Central memory CD4-positive, alpha-beta T cell (primary cell): ENCODE results near the gene NCOA3.
"Not testable (repeated sequence)": the region's sequence is repeated elsewhere in the genome, so short reads cannot be mapped to it uniquely, and the experiment has no call there.

ENCODE experiments used
- DNase-seq: peaks from one replicate; pipeline ENCODE4 v3.0.0; 2022

Gene NCOA3

DNA sequence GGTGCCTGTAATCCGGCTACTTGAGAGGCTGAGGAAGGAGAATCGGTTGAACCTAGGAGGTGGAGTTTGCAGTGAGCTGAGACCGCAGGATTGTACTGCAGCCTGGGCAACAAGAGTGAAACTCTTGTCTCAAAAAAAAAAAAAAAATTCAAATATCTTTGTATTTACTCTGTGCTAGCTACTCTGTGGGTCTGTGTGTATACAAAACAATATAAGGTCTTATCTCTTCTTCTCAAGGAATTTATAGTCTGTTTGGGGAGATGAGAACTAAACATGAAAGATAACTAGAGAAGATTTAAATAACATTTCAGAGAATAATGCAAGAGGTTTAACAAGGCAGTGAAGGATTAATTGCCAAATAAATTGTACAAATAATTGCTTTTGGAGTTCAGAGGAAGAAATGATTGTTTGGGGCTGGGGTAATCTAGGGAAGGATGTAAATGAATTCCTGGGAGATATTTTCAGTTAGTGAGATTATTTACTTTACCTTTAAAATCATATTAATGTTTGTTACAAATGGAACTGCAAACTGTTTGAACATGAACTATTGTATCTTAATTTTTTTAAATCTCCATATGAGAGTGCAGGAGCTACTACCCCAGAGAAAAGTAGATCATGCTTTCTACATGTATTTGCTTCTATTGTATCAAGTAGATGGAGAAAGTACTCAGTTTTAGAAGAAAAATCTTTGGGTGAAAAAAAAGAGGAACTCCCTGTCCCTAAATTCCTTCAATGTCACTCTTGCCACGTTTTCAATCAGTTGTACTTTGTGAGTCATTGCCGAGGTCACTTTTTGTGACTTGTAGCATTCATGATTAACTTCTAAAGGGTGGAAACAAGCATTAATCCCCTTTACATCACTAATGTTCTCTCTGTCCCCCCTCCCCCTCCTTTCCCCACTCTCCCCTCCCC, 39.0 kb downstream of the NCOA3 start:
- no peak for DNase-seq

DNA sequence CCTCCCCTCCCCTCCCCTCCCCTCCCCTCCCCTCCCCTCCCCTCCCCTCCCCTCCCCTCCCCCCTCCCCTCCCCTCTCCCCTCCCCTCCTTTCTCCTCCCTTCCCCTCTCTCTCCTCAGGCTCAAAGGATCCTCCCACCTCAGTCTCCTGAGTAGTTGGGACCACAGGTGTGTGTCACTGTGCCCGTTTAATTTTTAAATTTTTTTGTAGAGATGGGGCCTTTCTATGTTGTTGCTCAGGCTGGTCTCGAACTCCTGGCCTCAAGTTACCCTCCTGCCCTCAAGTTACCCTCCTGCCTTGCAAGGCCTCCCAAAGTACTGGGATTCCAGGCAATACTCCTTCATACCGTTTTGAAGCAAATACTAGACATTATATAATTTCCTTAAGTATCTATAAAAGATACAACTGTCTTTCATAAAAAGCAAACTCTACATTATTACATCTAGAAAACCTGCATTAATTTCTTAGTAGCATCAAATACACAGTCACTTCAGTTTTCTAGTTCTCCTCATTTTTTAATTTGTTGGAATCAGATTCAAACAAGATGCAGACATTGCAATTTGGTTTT, 39.8 kb downstream of the NCOA3 start:
- no peak for DNase-seq

- DNase-seq: no peak
Measured at GRCh38 chr20:47543006-47543431, 41.3 kb downstream of the NCOA3 start.

DNA sequence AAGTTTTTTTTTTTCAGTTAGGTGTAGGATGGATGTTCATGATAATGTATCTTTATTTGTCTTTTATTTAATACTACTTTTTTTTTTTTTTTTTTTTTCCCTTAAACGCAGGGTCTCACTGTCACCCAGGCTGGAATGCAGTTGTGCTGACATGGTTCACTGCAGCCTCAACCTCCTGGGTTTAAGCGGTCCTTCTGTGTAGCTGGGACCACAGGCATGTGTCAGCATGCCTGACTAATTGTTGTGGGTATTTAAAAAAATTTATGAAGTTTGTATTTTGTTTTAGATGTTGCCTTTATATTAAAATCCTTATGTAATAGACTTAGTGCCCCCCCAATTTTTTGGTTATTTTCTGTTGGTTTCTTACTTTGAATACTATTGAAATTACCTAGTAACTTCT, 42.6 kb downstream of the NCOA3 start:
- no peak for DNase-seq

DNA sequence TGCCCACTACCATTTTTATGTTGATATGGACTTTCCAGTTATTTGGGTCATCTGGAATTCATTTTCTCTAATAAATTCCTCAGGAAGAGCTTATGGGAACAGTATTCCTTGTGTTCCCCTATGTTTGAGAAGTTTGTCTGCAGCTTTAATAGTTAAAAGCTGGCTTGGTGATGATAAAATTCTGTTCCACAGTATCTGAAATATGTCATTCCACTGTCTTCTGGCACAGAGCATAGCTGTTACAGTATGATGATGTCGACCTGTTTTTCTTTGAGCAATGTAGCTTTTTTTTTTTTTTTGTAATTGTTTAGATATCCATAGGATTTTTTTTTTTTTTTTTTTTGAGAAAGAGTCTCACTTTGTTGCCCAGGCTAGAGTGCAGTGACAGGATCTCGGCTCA, 43.2 kb downstream of the NCOA3 start:
- DNase-seq: no peak

DNA sequence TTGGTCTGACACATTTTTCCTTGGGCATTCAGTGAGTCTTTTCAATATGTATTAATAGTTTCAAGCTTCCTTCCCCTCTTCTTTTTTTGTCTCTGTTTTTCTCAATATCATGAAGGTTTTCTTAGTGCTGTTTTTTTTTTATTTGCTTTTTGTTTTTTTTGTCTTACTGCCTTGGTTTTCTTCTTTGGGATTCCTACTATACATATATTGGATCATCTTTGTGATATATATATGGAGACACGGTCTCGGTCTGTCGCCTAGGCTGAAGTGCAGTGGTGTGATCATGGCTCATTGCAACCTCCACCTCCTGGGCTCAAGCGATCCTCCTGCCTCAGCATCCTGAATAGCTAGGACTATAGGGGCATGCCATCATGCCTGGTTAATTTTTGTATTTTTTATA, 43.8 kb downstream of the NCOA3 start:
- DNase-seq: no peak

- DNase-seq: no peak
Measured at GRCh38 chr20:47546184-47547033, 44.7 kb downstream of the NCOA3 start.

GRCh38 chr20:47547034-47547387, 45.3 kb downstream of the NCOA3 start:
- DNase-seq: no peak

- no peak for DNase-seq
Measured at GRCh38 chr20:47549671-47550070, 48.0 kb downstream of the NCOA3 start.

DNA sequence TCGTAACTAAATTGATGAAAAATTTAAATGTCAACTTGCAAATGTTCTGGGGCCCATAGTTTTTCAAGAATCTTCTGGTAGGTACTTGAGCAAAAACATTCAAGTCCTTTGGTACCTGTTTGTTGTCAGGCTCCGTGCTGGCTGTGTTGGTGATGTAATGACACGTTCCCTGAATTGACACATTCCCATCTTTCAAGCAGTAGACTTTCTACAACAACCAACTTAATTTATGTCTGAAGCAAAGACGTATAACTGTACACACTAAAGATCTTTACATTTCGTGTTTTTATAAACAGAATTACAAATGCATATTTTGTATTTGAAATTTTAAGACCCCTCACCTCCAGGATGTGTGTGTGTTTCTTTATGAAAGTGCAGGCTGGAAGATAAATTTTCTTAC, 49.5 kb downstream of the NCOA3 start:
- no peak for DNase-seq

- no peak for DNase-seq
Measured at GRCh38 chr20:47551841-47552240, 50.2 kb downstream of the NCOA3 start.

DNA sequence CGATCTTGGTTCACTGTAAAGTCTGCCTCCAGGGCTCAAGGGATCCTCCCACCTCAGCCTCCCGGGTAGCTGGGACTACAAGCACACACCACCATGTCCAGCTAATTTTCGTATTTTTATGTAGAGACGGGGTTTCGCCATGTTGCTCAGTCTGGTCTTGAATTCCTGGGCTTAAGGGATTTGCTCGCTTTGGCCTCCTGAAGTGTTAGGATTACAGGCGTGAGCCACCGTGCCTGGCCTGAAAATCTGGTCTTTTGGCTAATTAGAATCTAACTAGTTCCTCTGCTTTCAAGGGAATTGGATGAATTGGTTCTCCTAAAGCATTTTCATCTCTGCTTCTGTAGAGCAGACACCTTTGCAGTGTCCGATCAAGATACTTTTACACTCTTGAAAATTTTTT, 51.3 kb downstream of the NCOA3 start:
- no peak for DNase-seq

GRCh38 chr20:47553594-47554235, 52.0 kb downstream of the NCOA3 start:
- DNase-seq: not testable (repeated sequence)

- DNase-seq: not testable (repeated sequence)
Measured at GRCh38 chr20:47554283-47554682, 52.6 kb downstream of the NCOA3 start.

DNA sequence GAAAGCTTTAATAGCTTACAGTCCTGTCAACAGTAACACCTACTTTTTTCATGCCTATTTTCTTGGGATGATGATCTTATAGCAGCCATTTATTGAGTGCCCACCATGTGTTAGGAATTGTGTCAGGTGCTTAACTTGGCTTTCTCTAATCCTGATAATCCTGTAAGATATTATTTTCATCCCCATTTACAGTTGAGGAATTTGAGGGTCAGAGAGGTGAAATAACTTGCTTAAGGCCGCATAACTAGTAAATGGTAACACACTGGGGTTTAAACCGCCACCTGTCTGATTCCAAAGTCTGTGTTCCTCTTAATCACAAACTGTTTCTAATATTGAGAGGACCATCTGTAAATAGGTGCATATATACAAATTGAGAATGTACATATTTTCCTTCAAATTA, 55.5 kb downstream of the NCOA3 start:
- DNase-seq: no peak

DNA sequence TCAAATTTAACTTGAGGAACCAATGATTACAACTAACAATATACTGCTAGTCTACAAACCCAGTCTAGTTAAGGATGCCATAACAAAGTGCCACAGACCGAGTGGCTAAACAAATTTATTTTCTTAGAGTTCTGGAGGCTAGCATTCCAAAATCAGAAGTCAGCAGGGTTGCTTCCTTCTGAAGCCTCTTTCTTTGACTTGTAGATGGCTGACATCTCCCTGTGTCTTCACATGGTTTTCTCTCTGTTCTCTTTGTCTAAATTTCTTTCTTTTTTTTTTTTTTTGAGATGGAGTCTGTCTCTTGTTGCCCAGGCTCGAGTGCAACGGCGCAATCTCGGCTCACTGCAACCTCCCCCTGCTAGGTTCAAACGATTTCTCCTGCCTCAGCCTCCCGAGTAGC, 56.1 kb downstream of the NCOA3 start:
- no peak for DNase-seq

DNA sequence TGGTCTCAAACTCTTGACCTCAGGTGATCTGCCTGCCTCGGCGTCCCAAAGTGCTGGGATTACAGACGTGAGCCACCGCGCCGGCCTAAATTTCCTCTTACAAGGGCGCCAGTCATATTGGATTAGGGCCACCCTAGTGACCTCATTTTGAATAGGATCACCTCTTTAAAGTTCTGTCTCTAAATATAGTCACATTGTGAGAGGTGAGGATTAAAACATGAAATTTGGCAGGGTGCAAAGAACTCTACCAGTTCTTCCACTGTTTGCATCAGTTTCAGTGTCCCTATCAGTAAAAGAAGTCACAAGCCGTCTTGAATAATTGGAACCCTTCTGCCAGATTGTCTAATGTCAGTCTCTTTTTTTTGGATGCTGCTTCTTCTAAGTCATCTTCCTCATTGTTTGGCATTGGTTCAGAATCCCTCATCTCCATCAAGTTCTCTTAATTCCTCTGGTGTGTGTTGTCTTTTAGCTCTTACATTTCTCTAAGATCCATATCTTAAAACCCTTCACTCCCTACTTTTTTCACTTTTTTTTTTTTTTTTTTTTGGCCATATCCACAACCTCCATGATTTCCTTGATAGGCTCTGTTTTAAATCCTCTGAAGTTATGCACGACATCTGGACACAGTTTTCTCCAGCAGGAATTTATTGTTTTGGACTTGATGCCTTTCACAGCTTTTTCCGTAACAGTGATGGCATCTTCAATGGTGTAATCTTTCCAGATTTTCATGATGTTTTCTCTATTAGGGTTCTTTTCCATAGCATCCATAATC, 56.8 kb downstream of the NCOA3 start:
- no peak for DNase-seq

DNA sequence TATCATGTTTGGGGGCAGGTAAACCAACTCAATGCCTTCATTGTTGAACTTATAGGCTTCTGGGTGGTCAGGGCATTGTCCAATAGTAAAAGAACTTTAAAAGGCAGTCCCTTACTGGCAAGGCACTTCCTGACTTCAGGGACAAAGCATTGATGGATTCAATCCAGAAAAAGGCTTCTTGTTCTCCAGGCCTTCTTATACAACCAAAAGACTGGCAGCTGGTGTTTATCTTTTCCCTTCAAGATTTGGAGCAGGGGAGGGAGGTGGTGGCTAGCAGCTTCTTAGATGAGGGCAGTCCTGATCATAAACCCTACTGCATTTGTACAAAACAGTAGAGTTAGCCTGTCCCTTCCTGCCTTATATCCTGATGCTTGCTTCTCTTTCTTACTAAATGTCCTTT, 57.5 kb downstream of the NCOA3 start:
- DNase-seq: no peak

GRCh38 chr20:47561180-47561579, 59.5 kb downstream of the NCOA3 start:
- no peak for DNase-seq

DNA sequence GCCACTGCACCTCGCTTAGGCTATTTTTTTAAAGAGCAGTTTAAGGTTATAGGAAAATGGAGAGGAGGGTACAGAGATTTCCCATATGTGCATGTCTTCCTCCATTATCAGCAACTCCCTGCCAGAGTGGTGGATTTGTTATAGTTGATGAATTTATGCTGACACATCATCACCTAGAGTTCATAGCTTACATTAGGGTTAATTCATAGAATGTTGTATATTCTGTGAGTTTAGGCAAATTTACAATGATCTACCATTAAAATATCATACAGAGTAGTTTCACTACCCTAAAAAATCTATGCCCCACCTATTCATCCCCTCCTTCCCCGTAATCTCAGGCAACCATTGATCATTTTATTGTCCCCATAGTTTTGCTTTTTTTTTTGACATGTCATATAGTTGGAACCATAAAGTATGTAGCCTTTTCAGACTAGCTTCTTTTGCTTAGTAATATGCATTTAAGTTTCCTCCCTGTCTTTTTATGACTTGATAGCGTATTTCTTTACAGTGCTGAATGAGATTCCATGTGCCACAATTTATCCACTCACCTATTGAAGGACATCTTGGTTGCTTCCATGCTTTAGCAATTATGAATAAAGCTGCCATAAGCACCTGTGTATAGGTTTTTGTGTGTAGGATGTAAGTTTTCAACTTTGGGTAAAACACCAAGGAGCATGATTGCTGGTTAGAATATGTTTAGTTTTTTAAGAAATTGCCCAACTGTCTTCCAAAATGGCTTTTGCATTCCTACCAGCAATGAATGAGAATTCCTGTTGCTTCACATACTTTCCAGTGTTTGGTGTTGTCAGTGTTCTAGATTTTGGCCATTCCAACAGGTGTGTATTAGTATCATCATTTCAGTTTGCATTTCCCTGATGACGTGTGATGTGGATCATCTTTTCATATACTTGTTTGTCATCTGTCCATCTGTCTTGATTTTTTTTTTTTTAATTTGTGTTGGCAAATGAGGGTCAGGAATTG, 60.2 kb downstream of the NCOA3 start:
- no peak for DNase-seq

DNA sequence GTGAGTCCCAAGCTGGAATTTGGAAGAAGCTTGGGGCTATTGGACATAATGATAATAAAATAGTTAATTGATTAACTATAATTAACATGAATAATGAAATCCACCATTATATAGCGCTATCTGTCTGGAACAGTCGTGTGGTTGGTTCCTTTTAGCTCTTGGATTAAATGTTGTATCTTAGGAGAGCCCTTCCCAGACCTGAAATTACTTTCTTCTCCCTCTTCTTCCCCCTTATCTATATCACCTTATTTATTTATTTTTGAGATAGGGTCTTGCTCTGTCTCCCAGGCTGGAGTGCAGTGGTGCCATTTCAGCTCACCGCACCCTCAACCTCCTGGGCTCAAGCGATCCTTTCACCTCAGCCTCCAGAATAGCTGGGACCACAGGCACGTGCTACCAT, 64.6 kb downstream of the NCOA3 start:
- DNase-seq: no peak
